ENCODE data around the gene MCIDAS.

MCIDAS gene

GRCh38 chr5:55226934-55227663, at the start of gene MCIDAS:
TSS of gene MCIDAS (minus strand) at chr5:55227315. CDS start at chr5:55227138, 177 bp downstream.
- peak in 2 of 3 experiments; percentile 43 to 52 for DNase-seq (ENCODE audit: low read depth in 2 of 3, low spot score in 2 of 3)

GRCh38 chr5:55276771-55277170, 49.7 kb upstream of the MCIDAS start:
- no peak for DNase-seq (ENCODE audit: low read depth in 2 of 3, low spot score in 2 of 3)

DNA sequence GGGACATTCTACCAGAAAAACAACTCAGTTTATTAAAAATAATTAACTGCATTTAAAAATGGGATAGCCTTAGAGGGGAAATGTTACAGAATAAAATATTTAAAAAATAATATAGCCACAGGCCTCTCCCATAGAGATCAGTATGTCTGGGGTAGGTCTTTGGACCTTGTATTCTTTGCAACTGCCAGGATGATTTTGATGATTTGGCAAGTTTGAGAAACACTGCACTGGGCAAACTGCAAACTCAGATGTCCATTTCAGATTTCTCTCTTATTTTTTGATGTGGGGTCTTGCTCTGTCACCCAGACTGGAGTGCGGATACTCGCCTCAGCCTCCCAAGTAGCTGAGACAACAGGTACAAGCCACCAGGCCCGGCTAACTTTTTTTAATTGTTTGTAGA, 31.2 kb upstream of the MCIDAS start:
- DNase-seq (ENCODE audit: low read depth in 2 of 3, low spot score in 2 of 3), result no peak

GRCh38 chr5:55254802-55255201, 27.7 kb upstream of the MCIDAS start:
- DNase-seq (ENCODE audit: low read depth in 2 of 3, low spot score in 2 of 3), result no peak

- no peak for DNase-seq (ENCODE audit: low read depth in 2 of 3, low spot score in 2 of 3)
Observed at GRCh38 chr5:55250064-55250463, 22.9 kb upstream of the MCIDAS start.

- no peak for DNase-seq (ENCODE audit: low read depth in 2 of 3, low spot score in 2 of 3)
Observed at GRCh38 chr5:55241746-55242145, 14.6 kb upstream of the MCIDAS start.

- DNase-seq (ENCODE audit: low read depth in 2 of 3, low spot score in 2 of 3), result no peak
Observed at GRCh38 chr5:55236800-55237199, 9.7 kb upstream of the MCIDAS start.

DNA sequence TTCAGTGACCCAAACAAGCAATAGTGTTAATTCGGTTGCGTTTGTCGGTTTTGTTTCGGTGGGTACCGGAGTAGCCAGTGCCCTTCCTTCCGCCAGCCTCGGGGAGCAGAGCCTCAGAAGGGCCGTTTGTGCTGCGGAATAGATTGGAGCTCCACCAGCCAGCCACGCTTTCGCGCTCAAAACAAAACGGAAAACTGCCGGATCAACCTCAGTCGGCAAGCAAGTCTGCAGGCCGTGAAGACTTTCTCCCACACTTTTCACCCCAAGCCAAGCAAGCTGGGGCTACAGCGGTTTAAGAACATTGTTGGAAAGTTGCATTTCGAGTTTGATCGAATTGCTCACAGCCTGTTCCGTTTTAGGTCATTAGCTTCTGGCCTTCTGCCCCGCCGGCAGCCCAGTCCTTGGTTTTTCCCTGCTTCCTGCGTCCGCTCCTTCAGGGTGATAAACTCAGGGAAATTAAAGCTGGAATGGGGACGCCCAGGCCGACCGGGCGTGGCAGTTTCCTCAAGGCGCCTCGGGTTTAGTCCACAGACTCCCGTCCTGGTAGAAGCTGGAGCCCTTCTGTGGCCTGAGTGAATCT, 7.1 kb upstream of the MCIDAS start:
- DNase-seq (ENCODE audit: low read depth in 2 of 3, low spot score in 2 of 3), result no peak

- DNase-seq (ENCODE audit: low read depth in 2 of 3, low spot score in 2 of 3), result peak in 1 of 3 experiments; percentile 42
Observed at GRCh38 chr5:55232985-55233928, 6.1 kb upstream of the MCIDAS start, which contains the start of gene CCNO. TSS of gene CCNO (minus strand) at chr5:55233608. CDS start at chr5:55233523, 85 bp downstream.

DNA sequence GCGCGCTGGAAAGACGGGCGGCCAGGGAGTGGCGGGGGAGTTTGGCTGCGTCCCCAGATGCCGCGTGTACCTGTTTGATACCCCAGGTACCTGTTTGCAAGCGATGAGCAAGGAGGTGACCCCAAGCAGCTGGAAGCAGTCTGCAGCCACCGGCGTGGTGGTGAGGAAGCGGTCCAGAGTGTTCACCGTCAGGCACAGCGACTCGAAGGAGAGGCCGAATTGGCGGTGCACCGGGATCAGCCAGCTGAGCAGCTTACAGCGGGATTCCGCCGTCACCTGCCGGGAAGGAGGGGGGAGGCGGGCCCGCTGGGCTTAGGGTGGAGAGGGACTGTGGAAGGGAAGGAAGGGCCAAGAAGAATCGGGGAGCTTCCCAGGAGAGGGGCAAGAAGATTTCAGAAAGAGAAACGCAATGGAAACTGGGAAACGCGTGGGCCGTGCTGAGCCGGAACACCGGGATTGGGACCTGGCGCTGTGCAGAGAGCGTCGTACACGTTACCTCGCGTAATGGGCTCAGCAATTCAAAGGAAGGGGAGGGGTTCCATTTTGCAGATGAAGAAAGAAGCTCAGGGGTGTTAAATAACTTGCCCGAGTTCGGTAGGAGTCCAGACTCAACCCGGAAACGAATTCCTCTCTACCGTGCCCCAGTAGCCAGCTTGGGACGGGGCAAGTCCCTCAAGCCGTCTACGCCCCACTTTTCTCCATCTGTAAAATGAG, 5.3 kb upstream of the MCIDAS start:
- DNase-seq (ENCODE audit: low read depth in 2 of 3, low spot score in 2 of 3), result no peak

DNA sequence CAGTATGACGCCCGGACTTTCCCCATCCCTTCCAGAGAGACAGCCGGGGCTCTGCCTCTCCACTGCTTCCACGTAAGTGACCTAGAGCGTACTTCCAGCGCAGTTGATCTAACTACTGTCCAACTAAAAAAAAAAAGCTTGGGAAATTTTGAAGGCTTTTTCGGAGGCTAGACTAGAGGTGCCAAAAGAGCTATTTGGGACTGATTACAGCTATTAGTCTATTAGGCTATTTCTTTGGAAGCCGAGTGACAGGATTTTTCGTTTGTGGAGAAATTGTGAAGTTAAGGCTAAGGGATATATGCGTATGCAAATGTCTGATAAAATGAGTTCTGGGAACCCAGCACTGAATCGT, 4.8 kb upstream of the MCIDAS start:
- DNase-seq (ENCODE audit: low read depth in 2 of 3, low spot score in 2 of 3), result no peak

DNA sequence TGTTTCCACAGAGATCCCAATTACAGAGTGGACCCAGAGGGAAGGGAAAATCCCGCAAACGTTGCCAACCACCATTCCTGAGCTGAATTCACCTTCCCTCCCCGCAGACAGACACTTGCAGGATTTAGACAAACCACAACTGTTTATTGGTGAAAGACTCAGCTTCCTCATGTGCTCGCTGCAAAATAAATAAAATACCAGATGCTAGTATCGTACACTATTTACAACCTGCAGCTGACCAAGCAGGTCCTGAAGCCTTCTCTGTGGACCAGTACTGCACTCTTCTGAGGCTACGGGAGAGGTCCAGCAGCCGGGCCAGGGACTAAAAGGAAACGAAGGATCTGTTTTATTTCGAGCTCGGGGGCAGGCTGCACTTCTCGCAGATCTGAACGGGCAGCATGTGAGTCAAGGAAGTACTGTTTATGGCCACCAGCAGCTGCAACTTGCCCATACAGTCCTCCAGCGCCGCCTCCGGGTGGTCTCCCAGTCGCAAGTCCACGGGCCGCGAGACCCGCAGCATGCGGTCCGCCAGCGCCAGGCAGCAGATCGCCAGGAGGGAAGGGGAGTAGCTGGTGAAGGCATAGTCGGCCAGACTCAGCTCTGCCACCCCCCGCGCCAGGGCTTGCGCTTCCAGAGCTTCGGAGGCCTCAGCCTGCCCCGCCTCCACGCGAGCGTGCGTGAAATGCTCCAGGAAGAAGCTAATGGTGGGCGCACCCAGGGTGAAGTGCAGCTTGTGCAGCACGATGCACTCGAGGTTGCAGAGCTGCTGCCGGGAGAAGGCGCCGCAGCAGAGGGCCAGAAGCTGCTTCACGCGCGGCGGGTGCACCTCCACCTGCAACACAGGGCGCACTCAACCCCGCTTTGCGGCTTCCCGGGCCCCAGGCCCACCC, 4.2 kb upstream of the MCIDAS start:
- no peak for DNase-seq (ENCODE audit: low read depth in 2 of 3, low spot score in 2 of 3)

DNA sequence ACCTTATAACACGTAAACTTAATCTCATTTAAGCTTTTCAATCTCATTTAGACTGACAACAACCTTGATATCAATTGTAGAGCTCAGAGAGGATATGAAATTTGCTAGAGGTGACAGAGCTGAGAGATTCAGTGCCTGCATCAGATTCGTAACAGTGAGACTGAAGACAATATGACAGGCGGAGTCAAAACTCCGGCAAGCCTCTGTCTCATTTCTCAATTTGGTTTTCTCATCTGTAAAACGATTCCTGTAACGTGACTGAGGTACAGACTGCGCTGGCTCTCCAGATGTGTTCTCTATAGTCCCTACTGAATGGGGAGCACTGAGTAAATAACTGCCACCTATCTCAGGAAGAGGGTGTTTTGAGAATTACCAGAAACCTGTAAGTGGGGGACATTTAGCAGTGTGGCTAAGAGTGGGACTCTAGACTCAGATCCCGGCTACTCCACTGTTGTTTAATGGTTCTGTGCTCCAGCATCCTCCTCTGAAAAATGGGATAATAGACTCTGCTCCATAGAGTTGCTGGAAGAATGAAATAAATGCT, 3.0 kb upstream of the MCIDAS start:
- DNase-seq (ENCODE audit: low read depth in 2 of 3, low spot score in 2 of 3), result no peak

DNA sequence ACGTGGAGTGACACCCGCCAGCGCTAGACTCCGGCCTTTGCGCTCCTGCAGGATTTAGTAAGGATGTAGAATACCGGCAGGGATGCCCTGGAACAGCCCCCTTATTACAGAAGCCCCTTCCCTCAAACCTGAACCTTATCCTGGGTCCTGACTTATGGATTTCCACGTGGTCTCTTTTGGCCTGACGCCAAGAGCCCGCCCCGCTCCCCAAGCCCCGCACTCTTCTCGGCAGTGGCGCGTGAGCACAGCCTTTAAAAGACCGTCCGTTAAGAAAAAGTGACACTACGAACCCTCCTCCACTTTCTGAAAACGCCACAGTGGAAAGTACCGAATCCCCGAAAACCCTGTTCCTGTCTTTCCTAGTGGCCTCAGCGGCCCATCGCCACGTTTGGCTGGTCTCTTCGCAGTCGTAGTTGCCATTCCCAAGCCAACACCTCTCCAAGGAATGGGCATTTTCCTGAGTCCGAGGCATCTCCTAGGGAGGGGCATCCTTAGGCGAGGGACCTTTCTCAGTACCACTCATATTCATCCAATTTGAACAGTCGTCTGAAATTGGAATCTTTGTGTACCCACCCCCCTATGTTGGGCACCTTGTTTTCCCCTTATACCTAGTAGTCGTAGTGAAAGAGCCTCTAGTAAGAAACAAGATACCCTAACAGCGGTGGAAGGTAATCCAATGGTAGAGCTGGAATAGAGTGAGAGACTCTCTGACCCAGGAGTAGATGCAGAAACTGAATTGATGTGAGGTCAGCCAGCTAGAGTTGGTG, 732 bp upstream of the MCIDAS start:
- DNase-seq (ENCODE audit: low read depth in 2 of 3, low spot score in 2 of 3), result no peak

GRCh38 chr5:55226027-55226933, 835 bp downstream of the MCIDAS start:
- DNase-seq (ENCODE audit: low read depth in 2 of 3, low spot score in 2 of 3), result peak; percentile 51 to 68 (median 57)

DNA sequence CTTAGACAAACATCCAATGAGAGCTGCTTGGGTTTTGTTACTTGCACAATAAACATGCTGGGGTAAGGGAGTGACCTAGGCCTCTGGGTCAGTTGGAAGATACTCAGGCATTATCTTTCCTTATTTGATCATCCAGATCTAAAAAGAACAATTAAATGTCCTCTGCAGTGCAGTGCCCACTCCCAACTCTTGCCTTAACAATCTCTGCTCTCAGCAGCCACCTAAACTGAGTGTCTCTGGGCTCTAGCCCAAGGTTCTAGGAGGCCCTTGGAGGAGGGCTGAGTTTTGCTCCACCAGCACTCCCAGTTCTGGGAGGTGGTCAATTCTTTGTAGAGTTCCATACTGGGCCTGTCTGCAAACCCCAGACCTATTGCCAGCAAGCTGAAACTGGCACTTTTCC, 1.8 kb downstream of the MCIDAS start:
- no peak for DNase-seq (ENCODE audit: low read depth in 2 of 3, low spot score in 2 of 3)

- no peak for DNase-seq (ENCODE audit: low read depth in 2 of 3, low spot score in 2 of 3)
Observed at GRCh38 chr5:55223812-55224240, 3.3 kb downstream of the MCIDAS start.
